ACC112 (cell line): Measurements from ENCODE around the gene HDGF.
A peak's percentile ranks its signal among the peaks of the same experiment; 100 is the strongest.

Source experiments
- H2AFZ ChIP-seq: fragments of 200-600 bp; sonication (generic); one replicate; pipeline ENCODE4 v1.6.0; 2017; ENCODE audit warnings: antibody characterized with exemption, low read length; ENCODE audit not compliant: unreplicated experiment
- H3K27ac ChIP-seq: fragments of 200-600 bp; sonication (generic); 2 replicates; pipeline ENCODE4 v1.5.1; 2014; ENCODE audit warnings: low read depth, mild to moderate bottlenecking, antibody characterized with exemption, low read length, moderate library complexity
- H3K27me3 ChIP-seq: fragments of 200-600 bp; sonication (generic); 2 replicates; pipeline ENCODE4 v1.6.1; 2014; ENCODE audit warnings: mild to moderate bottlenecking, antibody characterized with exemption, low read length, moderate library complexity, mixed read lengths; ENCODE audit not compliant: insufficient read depth
- H3K36me3 ChIP-seq: fragments of 200-600 bp; sonication (generic); 2 replicates; pipeline ENCODE4 v1.6.1; 2016; ENCODE audit warnings: mild to moderate bottlenecking, antibody characterized with exemption, low read length, moderate library complexity, mixed read lengths; ENCODE audit not compliant: insufficient read depth
- H3K4me1 ChIP-seq: fragments of 200-600 bp; sonication (generic); one replicate; pipeline ENCODE4 v1.6.1; 2016; ENCODE audit warnings: low read length, mixed read lengths; ENCODE audit not compliant: insufficient read depth, unreplicated experiment, control insufficient read depth
- H3K4me3 ChIP-seq: fragments of 200-600 bp; sonication (generic); 2 replicates; pipeline ENCODE4 v1.5.1; 2014; ENCODE audit warnings: mild to moderate bottlenecking, low read depth, low read length
- H3K79me2 ChIP-seq: fragments of 200-600 bp; sonication (generic); one replicate; pipeline ENCODE4 v1.6.0; 2016; ENCODE audit warnings: low read length; ENCODE audit not compliant: control insufficient read depth, unreplicated experiment, insufficient read depth

HDGF gene

GRCh38 chr1:156733989-156734584, 17.4 kb downstream of the HDGF start:
- peaks cover 10% of the 10 kb centered on the region; the same call in 1 of the 2 replicates for H3K36me3 ChIP-seq
- H3K27ac ChIP-seq, result no peak overlapping the region
- H2AFZ ChIP-seq, result no peak overlapping the region
- H3K4me1 ChIP-seq, result peaks cover 8% of the 10 kb centered on the region
- H3K4me3 ChIP-seq, result no peak overlapping the region
- peaks cover 16% of the 10 kb centered on the region for H3K79me2 ChIP-seq
- no peaks in the 10 kb centered on the region for H3K27me3 ChIP-seq

- H3K79me2 ChIP-seq, result peaks cover 57% of the 10 kb centered on the region
- peaks cover 34% of the 10 kb centered on the region for H3K4me1 ChIP-seq
- H2AFZ ChIP-seq, result peak within 1 kb of the TSS; percentile 93
- peak within 1 kb of the TSS; percentile 100 for H3K4me3 ChIP-seq
- H3K36me3 ChIP-seq, result 0 out of 2 replicates have a peak, but pooled peaks cover 12% of the 10 kb centered on the region
- H3K27me3 ChIP-seq, result no peaks in the 10 kb centered on the region
- H3K27ac ChIP-seq, result peak within 1 kb of the TSS; percentile 97
These were observed 22.6 kb downstream of the HDGF start, which contains the start of gene ISG20L2 for GRCh38 chr1:156728599-156729462. Gene ISG20L2, minus strand, starts transcription at chr1:156728766. Its CDS starts 1,114 bp downstream, at chr1:156727652.

- peak within 1 kb of the TSS; percentile 97 for H3K27ac ChIP-seq
- 0 out of 2 replicates have a peak, but pooled peaks cover 10% of the 10 kb centered on the region for H3K36me3 ChIP-seq
- no peaks in the 10 kb centered on the region for H3K27me3 ChIP-seq
- peaks cover 62% of the 10 kb centered on the region for H3K79me2 ChIP-seq
- peak within 1 kb of the TSS; percentile 93 for H2AFZ ChIP-seq
- peaks cover 34% of the 10 kb centered on the region for H3K4me1 ChIP-seq
- peak within 1 kb of the TSS; percentile 100 for H3K4me3 ChIP-seq
These were observed 23.4 kb downstream of the HDGF start, which contains the start of gene METTL25B for GRCh38 chr1:156727926-156728598. Gene METTL25B, plus strand, starts transcription at chr1:156728469. Its CDS starts 636 bp downstream, at chr1:156729105.

GRCh38 chr1:156727492-156727891, 24.0 kb downstream of the HDGF start:
- no peak overlapping the region for H2AFZ ChIP-seq

GRCh38 chr1:156726549-156727226, 24.8 kb downstream of the HDGF start:
- Histone ChIP-seq H2AFZ (no peak overlapping the region), H3K4me3 (peak overlapping the region; percentile 100), H3K79me2 (peaks cover 66% of the 10 kb centered on the region), H3K36me3 (peaks cover 14% of the 10 kb centered on the region; the same call in 1 of the 2 replicates), H3K27ac (no peak overlapping the region), H3K27me3 (no peaks in the 10 kb centered on the region), H3K4me1 (peaks cover 34% of the 10 kb centered on the region)

More at GRCh38 chr1:156727492-156727891, 24.0 kb downstream of the HDGF start:
- peak overlapping the region; percentile 100 for H3K4me3 ChIP-seq
- peaks cover 66% of the 10 kb centered on the region for H3K79me2 ChIP-seq
- H3K27ac ChIP-seq, result peak overlapping the region; percentile 97
- no peaks in the 10 kb centered on the region for H3K27me3 ChIP-seq
- H3K4me1 ChIP-seq, result peaks cover 34% of the 10 kb centered on the region
- peaks cover 14% of the 10 kb centered on the region; the same call in 1 of the 2 replicates for H3K36me3 ChIP-seq

GRCh38 chr1:156725683-156726280, 25.7 kb downstream of the HDGF start:
- Histone ChIP-seq H3K27ac (no peak overlapping the region), H3K36me3 (peaks cover 16% of the 10 kb centered on the region; the same call in 1 of the 2 replicates), H2AFZ (no peak overlapping the region), H3K27me3 (no peaks in the 10 kb centered on the region), H3K79me2 (peaks cover 66% of the 10 kb centered on the region), H3K4me1 (peaks cover 34% of the 10 kb centered on the region), H3K4me3 (peak overlapping the region; percentile 100)

GRCh38 chr1:156721535-156721934, 29.9 kb downstream of the HDGF start:
- peaks cover 36% of the 10 kb centered on the region for H3K79me2 ChIP-seq
- no peak overlapping the region for H3K27ac ChIP-seq
- H3K4me3 ChIP-seq, result no peak overlapping the region
- H2AFZ ChIP-seq, result no peak overlapping the region
- H3K27me3 ChIP-seq, result no peaks in the 10 kb centered on the region
- H3K4me1 ChIP-seq, result peaks cover 15% of the 10 kb centered on the region
- H3K36me3 ChIP-seq, result peaks cover 16% of the 10 kb centered on the region; the same call in 1 of the 2 replicates

- Histone ChIP-seq H3K4me3 (no peak overlapping the region), H3K79me2 (peaks cover 32% of the 10 kb centered on the region), H2AFZ (no peak overlapping the region), H3K27ac (no peak overlapping the region), H3K27me3 (no peaks in the 10 kb centered on the region), H3K4me1 (peaks cover 11% of the 10 kb centered on the region), H3K36me3 (peaks cover 16% of the 10 kb centered on the region; the same call in 1 of the 2 replicates)
These were observed 30.3 kb downstream of the HDGF start for GRCh38 chr1:156721131-156721530.

- Histone ChIP-seq H3K79me2 (no peaks in the 10 kb centered on the region), H2AFZ (no peak overlapping the region), H3K27ac (no peak overlapping the region), H3K4me3 (no peak overlapping the region), H3K36me3 (0 out of 2 replicates have a peak, but pooled peaks cover 2% of the 10 kb centered on the region), H3K27me3 (no peaks in the 10 kb centered on the region), H3K4me1 (peaks cover 8% of the 10 kb centered on the region)
These were observed 34.1 kb downstream of the HDGF start for GRCh38 chr1:156717351-156717750.
